ENCODE data around the gene LZTFL1.

- TF ChIP-seq CTCF (IDR thresholded peaks at IDR 0.05; ENCODE audit: poor library complexity) (no peak), EZH2 (IDR thresholded peaks at IDR 0.05; ENCODE audit: borderline replicate concordance) (no peak)
Measured at GRCh38 chr3:45819543-45819942, 22.4 kb downstream of the LZTFL1 start.
